ENCODE data around the gene CRISP2. TPM values are rescaled to one million over a fixed set of nuclear protein-coding genes. Genes with fewer than 3 reads are reported as not detected.

The CRISP2 gene
- total RNA-seq, 3 donors from 2014 or later (not counting 1 experiment from before 2014, with no cell fraction given): not detected

DNA sequence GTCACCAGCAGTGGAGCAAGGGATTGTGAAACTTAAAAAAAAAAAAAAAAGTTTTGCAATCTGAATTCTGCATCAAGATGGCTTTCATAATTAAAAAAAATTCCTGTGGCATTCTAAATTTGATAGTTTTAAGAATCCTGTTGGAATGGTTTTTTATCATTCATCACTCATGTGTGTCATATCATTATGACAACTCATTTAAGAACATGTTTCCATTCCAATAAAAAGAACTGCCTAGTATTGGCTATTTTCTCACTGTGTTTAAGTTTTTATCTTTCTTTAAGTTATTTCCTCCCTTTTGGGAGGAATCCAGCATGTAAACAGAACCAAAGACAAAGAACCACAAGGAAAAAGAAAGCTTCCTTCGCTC, 50.5 kb downstream of the CRISP2 start:
- H3K27me3 ChIP-seq (ENCODE audit: control insufficient read depth, insufficient read depth, low read length): no peaks in the 10 kb centered on the region
- H3K9me3 ChIP-seq (ENCODE audit: control insufficient read depth, insufficient read depth, low read length): no peaks in the 10 kb centered on the region
- no peak overlapping the region for H3K4me3 Mint-ChIP-seq
- no peaks in the 10 kb centered on the region for H3K36me3 ChIP-seq (ENCODE audit: control insufficient read depth, insufficient read depth, low read length)
- no peaks in the 10 kb centered on the region for H3K4me1 ChIP-seq (ENCODE audit: control insufficient read depth, insufficient read depth, low read length)
- peaks cover 2% of the 10 kb centered on the region in 2 donors for H3K9me3 Mint-ChIP-seq
- no peaks in the 10 kb centered on the region for H3K36me3 Mint-ChIP-seq
- DNase-seq (no peak), ATAC-seq (no peak)
- no peaks in the 10 kb centered on the region for H3K27me3 Mint-ChIP-seq (ENCODE audit: low read depth in 2 of 2)
- H3K27ac ChIP-seq (ENCODE audit: low read length): no peak overlapping the region
- no peak overlapping the region for H3K27ac Mint-ChIP-seq
- TF ChIP-seq, protein P1, sequence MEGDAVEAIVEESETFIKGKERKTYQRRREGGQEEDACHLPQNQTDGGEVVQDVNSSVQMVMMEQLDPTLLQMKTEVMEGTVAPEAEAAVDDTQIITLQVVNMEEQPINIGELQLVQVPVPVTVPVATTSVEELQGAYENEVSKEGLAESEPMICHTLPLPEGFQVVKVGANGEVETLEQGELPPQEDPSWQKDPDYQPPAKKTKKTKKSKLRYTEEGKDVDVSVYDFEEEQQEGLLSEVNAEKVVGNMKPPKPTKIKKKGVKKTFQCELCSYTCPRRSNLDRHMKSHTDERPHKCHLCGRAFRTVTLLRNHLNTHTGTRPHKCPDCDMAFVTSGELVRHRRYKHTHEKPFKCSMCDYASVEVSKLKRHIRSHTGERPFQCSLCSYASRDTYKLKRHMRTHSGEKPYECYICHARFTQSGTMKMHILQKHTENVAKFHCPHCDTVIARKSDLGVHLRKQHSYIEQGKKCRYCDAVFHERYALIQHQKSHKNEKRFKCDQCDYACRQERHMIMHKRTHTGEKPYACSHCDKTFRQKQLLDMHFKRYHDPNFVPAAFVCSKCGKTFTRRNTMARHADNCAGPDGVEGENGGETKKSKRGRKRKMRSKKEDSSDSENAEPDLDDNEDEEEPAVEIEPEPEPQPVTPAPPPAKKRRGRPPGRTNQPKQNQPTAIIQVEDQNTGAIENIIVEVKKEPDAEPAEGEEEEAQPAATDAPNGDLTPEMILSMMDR (IDR thresholded peaks at IDR 0.05): no peak
- intact Hi-C loops (cut with micrococcal nuclease): no loop called here
- H3K4me1 Mint-ChIP-seq: no peaks in the 10 kb centered on the region
- H3K4me3 ChIP-seq (ENCODE audit: low read length): no peak overlapping the region
- 40% methylated on average over 1 of the region's 1 CpG for WGBS (ENCODE audit: insufficient coverage)

DNA sequence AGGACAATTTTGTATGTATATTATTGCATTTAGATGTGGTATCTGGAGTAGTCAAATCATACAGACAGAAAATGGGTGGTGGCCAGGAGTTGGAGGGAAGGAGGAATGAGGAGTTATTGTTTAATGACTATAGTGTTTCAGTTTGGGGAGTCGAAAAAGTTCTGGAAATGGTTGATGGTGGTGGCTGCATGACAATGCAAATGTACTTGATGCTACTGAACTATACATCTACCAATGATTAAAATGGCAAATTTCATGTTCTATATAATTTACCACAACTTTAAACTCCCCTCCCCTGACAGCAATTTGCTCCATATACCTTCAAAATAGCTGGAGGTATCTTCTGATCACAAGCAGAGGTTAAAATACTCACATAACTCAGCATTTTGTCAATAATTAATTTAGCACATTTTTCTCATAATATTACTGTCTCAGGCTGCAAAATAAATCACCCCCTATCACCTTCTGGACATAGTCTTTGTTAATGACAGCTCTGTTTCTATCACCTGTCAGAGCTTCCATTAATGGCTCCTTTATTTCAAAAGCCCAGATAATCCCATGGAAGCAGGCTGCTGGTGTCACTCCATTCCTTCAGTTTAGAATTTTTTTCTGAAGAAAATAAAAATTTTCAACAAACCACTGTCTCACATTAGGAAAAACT, 51.0 kb downstream of the CRISP2 start:
- TF ChIP-seq, protein P1 (IDR thresholded peaks at IDR 0.05): no peak

DNA sequence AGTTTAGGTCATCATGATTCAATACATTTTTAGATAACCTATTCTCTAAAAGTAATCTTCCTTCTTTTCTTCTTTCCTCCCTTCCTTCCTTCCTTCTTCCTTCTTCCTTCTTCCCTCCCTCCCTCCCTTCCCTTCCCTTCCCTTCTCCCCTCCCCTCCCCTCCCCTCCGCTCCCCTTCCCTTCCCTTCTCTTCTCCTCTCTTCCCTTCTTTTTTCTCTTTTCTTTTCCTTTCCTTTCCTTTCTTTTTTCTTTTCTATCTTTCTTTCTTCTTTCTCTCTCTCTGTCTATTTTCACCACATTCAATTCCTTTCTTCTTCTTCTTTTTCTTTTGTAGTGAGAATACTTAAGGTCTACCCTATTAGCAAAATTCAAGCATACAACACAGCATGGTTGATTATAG, 59.4 kb downstream of the CRISP2 start:
- 83% methylated on average over 1 of the region's 1 CpG for WGBS (ENCODE audit: insufficient coverage)
- Histone ChIP-seq H3K4me3 (ENCODE audit: low read length) (no peak overlapping the region), H3K4me1 (ENCODE audit: control insufficient read depth, insufficient read depth, low read length) (no peaks in the 10 kb centered on the region), H3K9me3 (ENCODE audit: control insufficient read depth, insufficient read depth, low read length) (no peaks in the 10 kb centered on the region), H3K27me3 (ENCODE audit: control insufficient read depth, insufficient read depth, low read length) (no peaks in the 10 kb centered on the region), H3K36me3 (ENCODE audit: control insufficient read depth, insufficient read depth, low read length) (no peaks in the 10 kb centered on the region), H3K27ac (ENCODE audit: low read length) (no peak overlapping the region)
- TF ChIP-seq, protein P1 (IDR thresholded peaks at IDR 0.05): no peak
- no peaks in the 10 kb centered on the region for H3K36me3 Mint-ChIP-seq
- H3K4me3 Mint-ChIP-seq: no peak overlapping the region
- H3K4me1 Mint-ChIP-seq: no peaks in the 10 kb centered on the region
- no peak overlapping the region for H3K27ac Mint-ChIP-seq
- DNase-seq: no peak
- intact Hi-C loops (cut with micrococcal nuclease): no loop called here
- H3K27me3 Mint-ChIP-seq (ENCODE audit: low read depth in 2 of 2): no peaks in the 10 kb centered on the region
- peaks cover 5 to 16% of the 10 kb centered on the region in 2 donors for H3K9me3 Mint-ChIP-seq
- no peak for ATAC-seq

More for the DNA sequence above, 51.0 kb downstream of the CRISP2 start:
- ATAC-seq: no peak
- Histone ChIP-seq H3K27ac (ENCODE audit: low read length) (no peak overlapping the region), H3K36me3 (ENCODE audit: control insufficient read depth, insufficient read depth, low read length) (no peaks in the 10 kb centered on the region), H3K4me3 (ENCODE audit: low read length) (no peak overlapping the region), H3K9me3 (ENCODE audit: control insufficient read depth, insufficient read depth, low read length) (no peaks in the 10 kb centered on the region), H3K27me3 (ENCODE audit: control insufficient read depth, insufficient read depth, low read length) (no peaks in the 10 kb centered on the region), H3K4me1 (ENCODE audit: control insufficient read depth, insufficient read depth, low read length) (no peaks in the 10 kb centered on the region)
- Mint-ChIP-seq H3K4me1 (no peaks in the 10 kb centered on the region), H3K36me3 (no peaks in the 10 kb centered on the region), H3K27ac (no peak overlapping the region), H3K9me3 (peaks cover 2% of the 10 kb centered on the region in 2 donors), H3K27me3 (ENCODE audit: low read depth in 2 of 2) (no peaks in the 10 kb centered on the region), H3K4me3 (no peak overlapping the region)
- 88% methylated on average over 1 of the region's 1 CpG for WGBS (ENCODE audit: insufficient coverage)
- intact Hi-C loops (cut with micrococcal nuclease): no loop called here
- DNase-seq: no peak

DNA sequence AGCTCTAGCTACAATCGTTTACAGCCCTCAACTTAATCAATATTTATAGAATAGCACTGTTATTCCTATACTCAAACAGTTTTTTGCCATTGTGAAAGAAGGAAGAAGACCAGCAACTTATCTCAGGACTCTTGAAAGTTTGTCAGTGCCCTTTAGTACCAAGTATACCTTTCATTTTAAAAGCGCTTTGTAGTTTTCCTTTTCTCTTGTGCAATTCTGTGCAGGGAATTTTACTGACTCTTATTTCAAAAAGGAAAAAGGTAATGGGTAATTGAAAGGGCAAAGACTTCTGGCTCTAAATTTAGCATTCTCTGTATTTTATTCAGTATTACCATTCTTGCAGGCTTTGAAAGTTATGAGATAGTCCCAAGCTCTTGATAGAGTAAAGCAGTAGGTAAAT, 59.9 kb downstream of the CRISP2 start:
- 56% methylated on average over 1 of the region's 2 CpGs for WGBS (ENCODE audit: insufficient coverage)
- H3K27ac ChIP-seq (ENCODE audit: low read length): no peak overlapping the region
- no peaks in the 10 kb centered on the region for H3K27me3 Mint-ChIP-seq (ENCODE audit: low read depth in 2 of 2)
- no peak overlapping the region for H3K4me3 ChIP-seq (ENCODE audit: low read length)
- no peak overlapping the region for H3K4me3 Mint-ChIP-seq
- TF ChIP-seq, protein P1 (IDR thresholded peaks at IDR 0.05): no peak
- H3K36me3 Mint-ChIP-seq: no peaks in the 10 kb centered on the region
- H3K9me3 ChIP-seq (ENCODE audit: control insufficient read depth, insufficient read depth, low read length): no peaks in the 10 kb centered on the region
- H3K4me1 ChIP-seq (ENCODE audit: control insufficient read depth, insufficient read depth, low read length): no peaks in the 10 kb centered on the region
- H3K27me3 ChIP-seq (ENCODE audit: control insufficient read depth, insufficient read depth, low read length): no peaks in the 10 kb centered on the region
- H3K27ac Mint-ChIP-seq: no peak overlapping the region
- intact Hi-C loops (cut with micrococcal nuclease): no loop called here
- no peaks in the 10 kb centered on the region for H3K4me1 Mint-ChIP-seq
- no peaks in the 10 kb centered on the region for H3K36me3 ChIP-seq (ENCODE audit: control insufficient read depth, insufficient read depth, low read length)
- no peak for ATAC-seq
- no peak for DNase-seq
- H3K9me3 Mint-ChIP-seq: peaks cover 5 to 14% of the 10 kb centered on the region in 2 donors

Data from natural killer cell (primary cell).